GM23338 (cell line): Measurements from ENCODE around the gene MARCHF3. TPM values are rescaled to one million over a fixed set of nuclear protein-coding genes. Genes with fewer than 3 reads are reported as not detected.

ENCODE experiments used
- ATAC-seq: fragments of 200-7000 bp; cut with Tn5 transposase; 3 replicates; pipeline ENCODE4 v1.9.1; 2020
- DNase-seq: peaks from one replicate; pipeline ENCODE4 v3.0.0-alpha.2; 2015; ENCODE audit warnings: low spot score
- H2AFZ ChIP-seq: fragments of 200-600 bp; sonication (generic); 2 replicates; pipeline ENCODE4 v1.8.0; 2016; ENCODE audit warnings: antibody characterized with exemption, mild to moderate bottlenecking, moderate library complexity
- H3F3A ChIP-seq: fragments of 200-600 bp; sonication (generic); replicated peaks from 2 replicates; pipeline ENCODE4 v1.8.0; 2017; ENCODE audit warnings: antibody characterized with exemption, mixed run types, low read depth
- H3K27ac ChIP-seq: fragments of 200-600 bp; sonication (generic); 2 replicates; pipeline ENCODE4 v1.6.1; 2016; ENCODE audit warnings: low read depth
- H3K27me3 ChIP-seq: fragments of 200-600 bp; sonication (generic); 2 replicates; pipeline ENCODE4 v1.8.0; 2016; ENCODE audit warnings: mild to moderate bottlenecking, mixed run types, moderate library complexity; ENCODE audit not compliant: insufficient read depth
- H3K36me3 ChIP-seq: fragments of 200-600 bp; sonication (generic); 2 replicates; pipeline ENCODE4 v1.8.0; 2016; ENCODE audit warnings: mild to moderate bottlenecking; ENCODE audit not compliant: insufficient read depth
- H3K4me1 ChIP-seq: fragments of 200-600 bp; sonication (generic); 2 replicates; pipeline ENCODE4 v1.8.0; 2016; ENCODE audit warnings: mild to moderate bottlenecking, moderate library complexity; ENCODE audit not compliant: insufficient read depth
- H3K4me2 ChIP-seq: fragments of 200-600 bp; sonication (generic); 2 replicates; pipeline ENCODE4 v1.7.1; 2017; ENCODE audit warnings: mixed run types
- H3K4me3 ChIP-seq: fragments of 200-600 bp; sonication (generic); 2 replicates; pipeline ENCODE4 v1.6.1; 2016; ENCODE audit warnings: mixed run types
- H3K79me2 ChIP-seq: fragments of 200-600 bp; sonication (generic); replicated peaks from 2 replicates; pipeline ENCODE4 v1.8.0; 2017; ENCODE audit warnings: mild to moderate bottlenecking; ENCODE audit not compliant: insufficient read depth
- H3K9me2 ChIP-seq: fragments of 200-600 bp; sonication (generic); 2 replicates; pipeline ENCODE4 v1.8.0; 2017; ENCODE audit not compliant: insufficient read depth
- H4K20me1 ChIP-seq: fragments of 200-600 bp; sonication (generic); replicated peaks from 2 replicates; pipeline ENCODE4 v1.8.0; 2017; ENCODE audit warnings: mild to moderate bottlenecking; ENCODE audit not compliant: insufficient read depth
- H3K27ac Mint-ChIP-seq: 2 replicates; pipeline ENCODE4 v1.8.0; 2020; ENCODE audit warnings: inconsistent platforms, mild to moderate bottlenecking, moderate library complexity, mixed read lengths
- H3K27me3 Mint-ChIP-seq: 3 replicates; pipeline ENCODE4 v1.8.0; 2022; ENCODE audit warnings: low read depth, mild to moderate bottlenecking, moderate library complexity, mixed read lengths, inconsistent platforms; ENCODE audit not compliant: insufficient read depth, poor library complexity
- H3K36me3 Mint-ChIP-seq: 3 replicates; pipeline ENCODE4 v1.8.0; 2021; ENCODE audit warnings: low read depth, mild to moderate bottlenecking, inconsistent platforms, moderate library complexity, mixed read lengths
- H3K4me1 Mint-ChIP-seq: 3 replicates; pipeline ENCODE4 v1.8.0; 2020; ENCODE audit warnings: mild to moderate bottlenecking, inconsistent platforms, mixed read lengths
- H3K4me3 Mint-ChIP-seq: 3 replicates; pipeline ENCODE4 v1.8.0; 2021; ENCODE audit warnings: moderate library complexity, mild to moderate bottlenecking, inconsistent platforms, mixed read lengths
- H3K9me3 Mint-ChIP-seq: 3 replicates; pipeline ENCODE4 v1.8.0; 2020; ENCODE audit warnings: moderate library complexity, mild to moderate bottlenecking, inconsistent platforms, mixed read lengths
- CREB1 ChIP-seq: fragments of 250-450 bp; sonication (Bioruptor Pico); IDR thresholded peaks from 2 replicates; pipeline ENCODE4 v1.5.0; 2020; ENCODE audit warnings: low read depth, mild to moderate bottlenecking, moderate library complexity
- EZH2phosphoT487 ChIP-seq: fragments of 200-600 bp; sonication (generic); IDR thresholded peaks from one replicate; pipeline ENCODE4 v1.8.1; 2018; ENCODE audit warnings: antibody characterized with exemption; ENCODE audit not compliant: unreplicated experiment
- POLR2AphosphoS5 ChIP-seq: IDR thresholded peaks from 2 replicates; pipeline ENCODE4 v1.6.1; 2016; ENCODE audit warnings: antibody characterized with exemption, low read depth
- ZNF331 ChIP-seq: fragments of 250-450 bp; sonication (Bioruptor Pico); IDR thresholded peaks from 2 replicates; pipeline ENCODE4 v1.5.0; 2020; ENCODE audit warnings: low read depth, mild to moderate bottlenecking, moderate library complexity
- polyA plus RNA-seq: library from polyadenylated mRNA; unstranded; fragments of >200 nt; fragmentation: Nextera tagmentation; extraction: Ambion mirVana; gene quantifications from 2 replicates; pipeline ENCODE4 v1.2.1, GENCODE V29; 2016
- total RNA-seq: library from RNA; depleted of rRNA; stranded (reverse); fragments of >200 nt; shearing (Covaris generic); gene quantifications from 2 replicates; pipeline ENCODE4 v1.2.3, GENCODE V29; 2014
- TF ChIP-seq, protein P1 (sequence below): fragments of 250-450 bp; sonication (Bioruptor Pico); IDR thresholded peaks from 2 replicates; pipeline ENCODE4 v1.5.0; 2020; ENCODE audit warnings: mild to moderate bottlenecking, moderate library complexity
- TF ChIP-seq, protein P2 (sequence below): IDR thresholded peaks from 2 replicates; pipeline ENCODE4 v1.6.1; 2016; ENCODE audit warnings: antibody characterized with exemption

MARCHF3 gene
- total and polyA plus RNA-seq, 2 experiments from 2014 or later, result 7.0 to 12.7 TPM

DNA sequence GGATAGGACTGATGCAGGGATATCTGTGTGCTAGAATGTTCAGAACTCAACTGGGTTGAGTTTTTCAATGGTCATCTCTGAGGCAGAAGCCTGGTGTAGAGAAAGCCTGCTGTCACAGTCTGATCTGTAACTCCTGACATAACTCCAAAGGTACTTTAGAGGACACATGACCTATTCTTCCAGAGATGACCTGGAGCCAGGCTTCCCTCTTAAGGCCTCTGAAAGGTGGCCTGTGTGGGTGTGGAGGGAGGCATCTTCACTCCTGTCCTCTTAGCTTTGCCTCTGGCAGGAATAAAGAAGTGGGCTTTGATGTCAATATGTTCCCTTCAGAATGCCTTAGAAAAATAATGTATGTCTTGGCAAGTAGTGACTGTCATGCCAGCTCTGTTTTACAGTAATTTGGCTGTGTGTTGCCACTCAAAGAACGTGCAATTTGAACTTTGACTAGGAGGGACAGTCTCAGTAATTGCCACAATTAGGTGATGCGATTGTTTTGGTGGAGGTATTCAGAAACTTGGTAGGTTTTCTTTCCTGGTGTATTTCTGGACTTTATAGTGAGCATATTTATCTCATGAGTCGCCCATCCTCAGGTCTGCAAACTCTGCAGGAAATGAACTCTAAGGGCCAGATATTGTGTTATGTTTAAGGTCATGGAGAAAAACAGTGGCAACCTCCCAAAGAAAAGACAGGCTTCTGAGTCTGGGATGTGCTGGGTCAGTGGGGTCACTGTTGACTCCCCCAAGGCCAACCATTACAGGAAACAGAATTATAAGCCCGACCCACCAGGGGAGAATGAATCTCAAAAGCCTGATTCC is 46.2 kb upstream of the MARCHF3 start:
- Histone ChIP-seq H3K36me3 (no peaks in the 10 kb centered on the region), H3K4me2 (peak overlapping the region; percentile 30), H3K79me2 (no peaks in the 10 kb centered on the region), H4K20me1 (no peaks in the 10 kb centered on the region), H2AFZ (no peak overlapping the region; the same call in 1 of the 2 replicates), H3K4me1 (peaks cover 67% of the 10 kb centered on the region), H3F3A (no peaks in the 10 kb centered on the region; the same call in 1 of the 2 replicates), H3K27me3 (no peaks in the 10 kb centered on the region), H3K4me3 (peak overlapping the region; percentile 20; the same call in 1 of the 2 replicates), H3K27ac (no peak overlapping the region), H3K9me2 (no peaks in the 10 kb centered on the region)
- DNase-seq (peak; percentile 39), ATAC-seq (peak; percentile 44)
- Mint-ChIP-seq H3K4me3 (peak overlapping the region; percentile 16; the same call in 1 of the 3 replicates), H3K9me3 (no peaks in the 10 kb centered on the region), H3K27ac (0 out of 2 replicates have a peak overlapping the region, but pooled peaks have one; percentile 4), H3K27me3 (peaks cover 7% of the 10 kb centered on the region), H3K4me1 (peaks cover 49% of the 10 kb centered on the region), H3K36me3 (no peaks in the 10 kb centered on the region)
- TF ChIP-seq EZH2phosphoT487 (no peak), POLR2AphosphoS5 (no peak), ZNF331 (CRISPR knock-in tag) (no peak), CREB1 (no peak)
- TF ChIP-seq, protein P1, sequence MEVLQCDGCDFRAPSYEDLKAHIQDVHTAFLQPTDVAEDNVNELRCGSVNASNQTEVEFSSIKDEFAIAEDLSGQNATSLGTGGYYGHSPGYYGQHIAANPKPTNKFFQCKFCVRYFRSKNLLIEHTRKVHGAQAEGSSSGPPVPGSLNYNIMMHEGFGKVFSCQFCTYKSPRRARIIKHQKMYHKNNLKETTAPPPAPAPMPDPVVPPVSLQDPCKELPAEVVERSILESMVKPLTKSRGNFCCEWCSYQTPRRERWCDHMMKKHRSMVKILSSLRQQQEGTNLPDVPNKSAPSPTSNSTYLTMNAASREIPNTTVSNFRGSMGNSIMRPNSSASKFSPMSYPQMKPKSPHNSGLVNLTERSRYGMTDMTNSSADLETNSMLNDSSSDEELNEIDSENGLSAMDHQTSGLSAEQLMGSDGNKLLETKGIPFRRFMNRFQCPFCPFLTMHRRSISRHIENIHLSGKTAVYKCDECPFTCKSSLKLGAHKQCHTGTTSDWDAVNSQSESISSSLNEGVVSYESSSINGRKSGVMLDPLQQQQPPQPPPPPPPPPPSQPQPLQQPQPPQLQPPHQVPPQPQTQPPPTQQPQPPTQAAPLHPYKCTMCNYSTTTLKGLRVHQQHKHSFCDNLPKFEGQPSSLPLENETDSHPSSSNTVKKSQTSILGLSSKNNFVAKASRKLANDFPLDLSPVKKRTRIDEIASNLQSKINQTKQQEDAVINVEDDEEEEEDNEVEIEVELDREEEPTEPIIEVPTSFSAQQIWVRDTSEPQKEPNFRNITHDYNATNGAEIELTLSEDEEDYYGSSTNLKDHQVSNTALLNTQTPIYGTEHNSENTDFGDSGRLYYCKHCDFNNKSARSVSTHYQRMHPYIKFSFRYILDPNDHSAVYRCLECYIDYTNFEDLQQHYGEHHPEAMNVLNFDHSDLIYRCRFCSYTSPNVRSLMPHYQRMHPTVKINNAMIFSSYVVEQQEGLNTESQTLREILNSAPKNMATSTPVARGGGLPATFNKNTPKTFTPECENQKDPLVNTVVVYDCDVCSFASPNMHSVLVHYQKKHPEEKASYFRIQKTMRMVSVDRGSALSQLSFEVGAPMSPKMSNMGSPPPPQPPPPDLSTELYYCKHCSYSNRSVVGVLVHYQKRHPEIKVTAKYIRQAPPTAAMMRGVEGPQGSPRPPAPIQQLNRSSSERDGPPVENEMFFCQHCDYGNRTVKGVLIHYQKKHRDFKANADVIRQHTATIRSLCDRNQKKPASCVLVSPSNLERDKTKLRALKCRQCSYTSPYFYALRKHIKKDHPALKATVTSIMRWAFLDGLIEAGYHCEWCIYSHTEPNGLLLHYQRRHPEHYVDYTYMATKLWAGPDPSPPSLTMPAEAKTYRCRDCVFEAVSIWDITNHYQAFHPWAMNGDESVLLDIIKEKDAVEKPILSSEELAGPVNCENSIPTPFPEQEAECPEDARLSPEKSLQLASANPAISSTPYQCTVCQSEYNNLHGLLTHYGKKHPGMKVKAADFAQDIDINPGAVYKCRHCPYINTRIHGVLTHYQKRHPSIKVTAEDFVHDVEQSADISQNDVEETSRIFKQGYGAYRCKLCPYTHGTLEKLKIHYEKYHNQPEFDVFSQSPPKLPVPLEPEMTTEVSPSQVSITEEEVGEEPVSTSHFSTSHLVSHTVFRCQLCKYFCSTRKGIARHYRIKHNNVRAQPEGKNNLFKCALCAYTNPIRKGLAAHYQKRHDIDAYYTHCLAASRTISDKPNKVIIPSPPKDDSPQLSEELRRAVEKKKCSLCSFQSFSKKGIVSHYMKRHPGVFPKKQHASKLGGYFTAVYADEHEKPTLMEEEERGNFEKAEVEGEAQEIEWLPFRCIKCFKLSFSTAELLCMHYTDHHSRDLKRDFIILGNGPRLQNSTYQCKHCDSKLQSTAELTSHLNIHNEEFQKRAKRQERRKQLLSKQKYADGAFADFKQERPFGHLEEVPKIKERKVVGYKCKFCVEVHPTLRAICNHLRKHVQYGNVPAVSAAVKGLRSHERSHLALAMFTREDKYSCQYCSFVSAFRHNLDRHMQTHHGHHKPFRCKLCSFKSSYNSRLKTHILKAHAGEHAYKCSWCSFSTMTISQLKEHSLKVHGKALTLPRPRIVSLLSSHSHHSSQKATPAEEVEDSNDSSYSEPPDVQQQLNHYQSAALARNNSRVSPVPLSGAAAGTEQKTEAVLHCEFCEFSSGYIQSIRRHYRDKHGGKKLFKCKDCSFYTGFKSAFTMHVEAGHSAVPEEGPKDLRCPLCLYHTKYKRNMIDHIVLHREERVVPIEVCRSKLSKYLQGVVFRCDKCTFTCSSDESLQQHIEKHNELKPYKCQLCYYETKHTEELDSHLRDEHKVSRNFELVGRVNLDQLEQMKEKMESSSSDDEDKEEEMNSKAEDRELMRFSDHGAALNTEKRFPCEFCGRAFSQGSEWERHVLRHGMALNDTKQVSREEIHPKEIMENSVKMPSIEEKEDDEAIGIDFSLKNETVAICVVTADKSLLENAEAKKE (CRISPR knock-in tag), result peak; percentile 20; the same call in 1 of the 2 replicates
- TF ChIP-seq, protein P2, sequence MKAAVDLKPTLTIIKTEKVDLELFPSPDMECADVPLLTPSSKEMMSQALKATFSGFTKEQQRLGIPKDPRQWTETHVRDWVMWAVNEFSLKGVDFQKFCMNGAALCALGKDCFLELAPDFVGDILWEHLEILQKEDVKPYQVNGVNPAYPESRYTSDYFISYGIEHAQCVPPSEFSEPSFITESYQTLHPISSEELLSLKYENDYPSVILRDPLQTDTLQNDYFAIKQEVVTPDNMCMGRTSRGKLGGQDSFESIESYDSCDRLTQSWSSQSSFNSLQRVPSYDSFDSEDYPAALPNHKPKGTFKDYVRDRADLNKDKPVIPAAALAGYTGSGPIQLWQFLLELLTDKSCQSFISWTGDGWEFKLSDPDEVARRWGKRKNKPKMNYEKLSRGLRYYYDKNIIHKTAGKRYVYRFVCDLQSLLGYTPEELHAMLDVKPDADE, result no peak
